Transverse colon (tissue), 4 donors: ENCODE measurements around the gene KIAA1217.

ENCODE experiments used
- CTCF ChIP-seq, 5 experiments: fragments of 200-600 bp in 3 of 5; fragments of 450-650 bp in 2 of 5; sonication (generic) in 3 of 5; IDR thresholded peaks; 1 replicate in 2 of 5; 2 replicates in 3 of 5; pipeline ENCODE4 v1.5.1; 2016 to 2017; ENCODE audit warnings: antibody characterized with exemption in 5 of 5, inconsistent platforms in 3 of 5, mild to moderate bottlenecking in 2 of 5, moderate library complexity in 1 of 5
- EP300 ChIP-seq: sonication (generic); formaldehyde crosslinking; IDR thresholded peaks from one replicate; pipeline ENCODE4 v1.6.1; 2017; ENCODE audit warnings: antibody characterized with exemption, low read depth
- POLR2A ChIP-seq: fragments of 450-650 bp; IDR thresholded peaks from one replicate; pipeline ENCODE4 v1.6.1; 2016; ENCODE audit warnings: antibody characterized with exemption, mild to moderate bottlenecking, moderate library complexity
- POLR2AphosphoS5 ChIP-seq, 3 donors: sonication (generic); formaldehyde crosslinking; IDR thresholded peaks; one replicate each; pipeline ENCODE4 v1.6.1; 2016; ENCODE audit warnings: antibody characterized with exemption in 3 of 3

GRCh38 chr10:24483701-24484100, 274.8 kb downstream of the KIAA1217 start:
- TF ChIP-seq CTCF (IDR thresholded peaks at IDR 0.05) (no peak), POLR2AphosphoS5 (IDR thresholded peaks at IDR 0.05) (peak; percentile 10 to 80 (median 75)), EP300 (peak; percentile 5), POLR2A (peak; percentile 59)
